Liver (tissue), 9 donors: ENCODE data around the gene HSPA12A. TPM values are rescaled to one million over a fixed set of nuclear protein-coding genes. Genes with fewer than 3 reads are reported as not detected.

ENCODE experiments used
- DNase-seq: peaks from one replicate; pipeline ENCODE4 v3.0.0-alpha.2; 2017; ENCODE audit warnings: low spot score
- H3K27ac ChIP-seq, 2 donors: one replicate each; pipeline ENCODE4 v1.7.0; 2013; ENCODE audit warnings: inconsistent platforms in 2 of 2, low read length in 2 of 2, control low read depth in 1 of 2, low read depth in 1 of 2, mild to moderate bottlenecking in 1 of 2
- H3K27me3 ChIP-seq, 4 donors: one replicate each; pipeline versions ENCODE4 v1.6.1 to v1.7.0; 2013; ENCODE audit warnings: low read length in 3 of 4, inconsistent platforms in 1 of 4, mild to moderate bottlenecking in 1 of 4, moderate library complexity in 1 of 4; ENCODE audit not compliant: control insufficient read depth in 4 of 4, insufficient read depth in 4 of 4
- H3K36me3 ChIP-seq, 4 donors: one replicate each; pipeline versions ENCODE4 v1.6.1 to v1.7.0; 2013; ENCODE audit warnings: low read length in 3 of 4, mild to moderate bottlenecking in 3 of 4, low read depth in 1 of 4, moderate library complexity in 1 of 4; ENCODE audit not compliant: control insufficient read depth in 4 of 4, insufficient read depth in 3 of 4
- H3K4me1 ChIP-seq, 4 donors: one replicate each; pipeline versions ENCODE4 v1.6.1 to v1.7.0; 2013; ENCODE audit warnings: low read length in 3 of 4, mild to moderate bottlenecking in 3 of 4, moderate library complexity in 1 of 4; ENCODE audit not compliant: control insufficient read depth in 4 of 4, insufficient read depth in 4 of 4
- H3K4me3 ChIP-seq, 3 donors: one replicate each; pipeline versions ENCODE4 v1.6.1 to v1.7.0; 2013; ENCODE audit warnings: low read length in 3 of 3, control low read depth in 1 of 3, low read depth in 1 of 3, mild to moderate bottlenecking in 1 of 3
- H3K9ac ChIP-seq, 2 donors: one replicate each; pipeline ENCODE4 v1.7.0; 2013; ENCODE audit warnings: low read length in 2 of 2, mild to moderate bottlenecking in 2 of 2, moderate library complexity in 2 of 2, control low read depth in 1 of 2, low read depth in 1 of 2
- H3K9me3 ChIP-seq, 4 donors: one replicate each; pipeline versions ENCODE4 v1.6.1 to v1.7.0; 2013; ENCODE audit warnings: low read length in 3 of 4; ENCODE audit not compliant: control insufficient read depth in 4 of 4
- ATF3 ChIP-seq: IDR thresholded peaks from 2 replicates; pipeline ENCODE4 v1.6.1; 2016; ENCODE audit warnings: antibody characterized with exemption
- CTCF ChIP-seq: fragments of 150-350 bp; IDR thresholded peaks from 2 replicates; pipeline ENCODE4 v1.5.1; 2017; ENCODE audit warnings: improper control_type of control experiment, low read depth, low read length; ENCODE audit not compliant: missing input control
- EGR1 ChIP-seq, 2 donors: IDR thresholded peaks; 2 replicates each; pipeline ENCODE4 v1.6.1; 2016 to 2018; ENCODE audit warnings: antibody characterized with exemption in 2 of 2, low read depth in 2 of 2
- FOXA1 ChIP-seq: IDR thresholded peaks from 2 replicates; pipeline ENCODE4 v1.6.1; 2016; ENCODE audit warnings: antibody characterized with exemption
- FOXA2 ChIP-seq: IDR thresholded peaks from 2 replicates; pipeline ENCODE4 v1.6.1; 2016; ENCODE audit warnings: antibody characterized with exemption
- GABPA ChIP-seq, 2 donors: IDR thresholded peaks in 1 of 2; conservative IDR thresholded peaks in 1 of 2; 2 replicates each; pipeline ENCODE4 v1.6.1; 2016; ENCODE audit warnings: antibody characterized with exemption in 2 of 2, mild to moderate bottlenecking in 1 of 2, moderate library complexity in 1 of 2
- HNF4G ChIP-seq: IDR thresholded peaks from 2 replicates; pipeline ENCODE4 v1.6.1; 2016; ENCODE audit warnings: antibody characterized with exemption
- JUND ChIP-seq, 2 donors: IDR thresholded peaks; 2 replicates each; pipeline ENCODE4 v1.6.1; 2016; ENCODE audit warnings: antibody characterized with exemption in 2 of 2
- MAX ChIP-seq: IDR thresholded peaks from 2 replicates; pipeline ENCODE4 v1.6.1; 2016; ENCODE audit warnings: antibody characterized with exemption
- NR2F2 ChIP-seq: IDR thresholded peaks from 2 replicates; pipeline ENCODE4 v1.6.1; 2016; ENCODE audit warnings: antibody characterized with exemption
- RAD21 ChIP-seq, 2 donors: IDR thresholded peaks; 2 replicates each; pipeline ENCODE4 v1.6.1; 2016; ENCODE audit warnings: antibody characterized with exemption in 2 of 2, mild to moderate bottlenecking in 2 of 2
- REST ChIP-seq: IDR thresholded peaks from 2 replicates; pipeline ENCODE4 v1.6.1; 2016; ENCODE audit warnings: antibody characterized with exemption, mild to moderate bottlenecking
- RXRA ChIP-seq, 2 donors: IDR thresholded peaks; 2 replicates each; pipeline ENCODE4 v1.6.1; 2017 to 2018; ENCODE audit warnings: antibody characterized with exemption in 2 of 2, mild to moderate bottlenecking in 1 of 2
- SP1 ChIP-seq: IDR thresholded peaks from 2 replicates; pipeline ENCODE4 v1.6.1; 2018; ENCODE audit warnings: antibody characterized with exemption, mild to moderate bottlenecking
- TAF1 ChIP-seq: conservative IDR thresholded peaks from 2 replicates; pipeline ENCODE4 v1.6.1; 2016; ENCODE audit warnings: antibody characterized with exemption, mild to moderate bottlenecking
- YY1 ChIP-seq: IDR thresholded peaks from 2 replicates; pipeline ENCODE4 v1.6.1; 2016; ENCODE audit warnings: antibody characterized with exemption, mild to moderate bottlenecking
- ZBTB33 ChIP-seq: IDR thresholded peaks from 2 replicates; pipeline ENCODE4 v1.6.1; 2016; ENCODE audit warnings: antibody characterized with exemption
- WGBS: extraction: QIAGEN DNeasy Blood & Tissue Kit; methylation state at CpG from one replicate; pipeline ENCODE4 v1.1.7; 2013; 5-methylcytosine and 5-hydroxymethylcytosine counted together
- polyA plus RNA-seq, 2 donors: library from polyadenylated mRNA; stranded (reverse) in 1 of 2; unstranded in 1 of 2; fragments of 200-250 nt in 1 of 2; fragments of >200 nt in 1 of 2; fragmentation: Nextera tagmentation in 1 of 2; extraction: Ambion mirVana in 1 of 2; gene quantifications; one replicate each; pipeline versions ENCODE4 v1.2.1 to v1.2.3, GENCODE V29; 2013 to 2015
- total RNA-seq, 2 donors: library from RNA; depleted of rRNA; stranded (reverse); fragments of >200 nt; gene quantifications; one replicate each; pipeline ENCODE4 v1.2.3, GENCODE V29; 2014
- donor health status: healthy.
- donor health status: healthy.
- donor health status: healthy.
- donor health status: healthy.
- donor health status: healthy.

Gene HSPA12A
- total and polyA plus RNA-seq, 4 donors: 1.3 to 4.5 (median 1.6) TPM

GRCh38 chr10:116777006-116777405, 34.6 kb upstream of the HSPA12A start (continued):
- no peak for TF ChIP-seq REST
- no peak for TF ChIP-seq HNF4G
- TF ChIP-seq NR2F2: no peak
- TF ChIP-seq RAD21 (IDR thresholded peaks at IDR 0.05): no peak
- no peak for TF ChIP-seq YY1
- TF ChIP-seq FOXA2: no peak

GRCh38 chr10:116775488-116776400, 33.4 kb upstream of the HSPA12A start:
- Histone ChIP-seq H3K4me3 (no peak overlapping the region), H3K4me1 (no peaks in the 10 kb centered on the region), H3K9ac (no peak overlapping the region), H3K9me3 (no peaks in the 10 kb centered on the region), H3K27ac (no peak overlapping the region), H3K27me3 (no peaks in the 10 kb centered on the region), H3K36me3 (no peaks in the 10 kb centered on the region)
- TF ChIP-seq TAF1 (no peak), NR2F2 (no peak), HNF4G (no peak), SP1 (no peak), ZBTB33 (no peak), RXRA (IDR thresholded peaks at IDR 0.05) (no peak), FOXA1 (no peak), EGR1 (IDR thresholded peaks at IDR 0.05; ENCODE audit: low read depth in 2 of 2) (no peak), FOXA2 (no peak), JUND (IDR thresholded peaks at IDR 0.05) (no peak), GABPA (IDR thresholded peaks at IDR 0.05 in 1 of 2, conservative IDR thresholded peaks at IDR 0.05 in 1 of 2) (no peak), ATF3 (no peak), MAX (no peak), CTCF (no peak), REST (no peak), YY1 (no peak)
- DNase-seq: no peak
- WGBS: 80% methylated on average over 15 of the region's 15 CpGs
